GM18505 (cell line): ENCODE measurements around the gene SSR2.

Experiments
- ATAC-seq: cut with Tn5 transposase; IDR thresholded peaks from one replicate; pipeline ENCODE4 v1.9.1; 2021; ENCODE audit not compliant: unreplicated experiment
- POLR2A ChIP-seq: IDR thresholded peaks from 4 replicates; pipeline ENCODE4 v1.6.1; 2011; ENCODE audit warnings: borderline replicate concordance; ENCODE audit not compliant: insufficient read depth, insufficient read length; ENCODE audit errors: extremely low read depth

SSR2 gene

GRCh38 chr1:155976913-155977689 is 43.6 kb downstream of the SSR2 start:
- no peak for ATAC-seq
- TF ChIP-seq POLR2A = no peak

GRCh38 chr1:155976062-155976912 is 44.5 kb downstream of the SSR2 start:
- peak; percentile 45 for TF ChIP-seq POLR2A
- ATAC-seq = no peak

- ATAC-seq = no peak
- TF ChIP-seq POLR2A = no peak
These were observed 45.2 kb downstream of the SSR2 start for GRCh38 chr1:155975375-155976061.

- ATAC-seq = no peak
- no peak for TF ChIP-seq POLR2A
These were observed 46.3 kb downstream of the SSR2 start for GRCh38 chr1:155974208-155975115.

- no peak for TF ChIP-seq POLR2A
- no peak for ATAC-seq
These were observed 47.0 kb downstream of the SSR2 start for GRCh38 chr1:155973723-155974122.

- ATAC-seq = no peak
- TF ChIP-seq POLR2A = no peak
These were observed 48.6 kb downstream of the SSR2 start for GRCh38 chr1:155971910-155972809.

GRCh38 chr1:155970531-155971167 is 50.1 kb downstream of the SSR2 start:
- ATAC-seq = peak; percentile 53

GRCh38 chr1:155969377-155969791 is 51.4 kb downstream of the SSR2 start:
- ATAC-seq = no peak
- no peak for TF ChIP-seq POLR2A

More at GRCh38 chr1:155970531-155971167, 50.1 kb downstream of the SSR2 start:
- TF ChIP-seq POLR2A = peak; percentile 40

GRCh38 chr1:155968670-155969069 is 52.1 kb downstream of the SSR2 start:
- TF ChIP-seq POLR2A = peak; percentile 18
- no peak for ATAC-seq

- no peak for TF ChIP-seq POLR2A
These were observed 52.7 kb downstream of the SSR2 start for GRCh38 chr1:155968051-155968400.

GRCh38 chr1:155967341-155968050 is 53.3 kb downstream of the SSR2 start:
- ATAC-seq = no peak
- TF ChIP-seq POLR2A = no peak

More at GRCh38 chr1:155968051-155968400, 52.7 kb downstream of the SSR2 start:
- no peak for ATAC-seq

GRCh38 chr1:155966750-155967149 is 54.0 kb downstream of the SSR2 start:
- TF ChIP-seq POLR2A = peak; percentile 21
- no peak for ATAC-seq
